Non-pigmented ciliary epithelial cell (primary cell): ENCODE data around the gene GPR139.

Source experiments
- DNase-seq: peaks from one replicate; pipeline ENCODE4 v3.0.0-alpha.2; 2010; ENCODE audit warnings: low read depth

GPR139 gene

GRCh38 chr16:20073203-20074098 lies at the start of gene GPR139:
Gene GPR139 (minus strand): TSS chr16:20073890. CDS start chr16:20073616, 274 bp downstream.
- DNase-seq = no peak

- no peak for DNase-seq
Measured at GRCh38 chr16:20122011-20122410, 48.3 kb upstream of the GPR139 start.

GRCh38 chr16:20114356-20114755 lies 40.7 kb upstream of the GPR139 start:
- no peak for DNase-seq

- DNase-seq = no peak
Measured at GRCh38 chr16:20111143-20111542, 37.5 kb upstream of the GPR139 start.

GRCh38 chr16:20107083-20107482 lies 33.4 kb upstream of the GPR139 start:
- no peak for DNase-seq

GRCh38 chr16:20104563-20105183 lies 31.0 kb upstream of the GPR139 start:
- no peak for DNase-seq

- no peak for DNase-seq
Measured at GRCh38 chr16:20102521-20102920, 28.8 kb upstream of the GPR139 start.

GRCh38 chr16:20102021-20102420 lies 28.3 kb upstream of the GPR139 start:
- no peak for DNase-seq

- DNase-seq = no peak
Measured at GRCh38 chr16:20099375-20099774, 25.7 kb upstream of the GPR139 start.

- no peak for DNase-seq
Measured at GRCh38 chr16:20094157-20094556, 20.5 kb upstream of the GPR139 start.

- no peak for DNase-seq
Measured at GRCh38 chr16:20089246-20089965, 15.7 kb upstream of the GPR139 start.

GRCh38 chr16:20084624-20085226 lies 11.0 kb upstream of the GPR139 start:
- no peak for DNase-seq

GRCh38 chr16:20079106-20079505 lies 5.4 kb upstream of the GPR139 start:
- DNase-seq = no peak

- no peak for DNase-seq
Measured at GRCh38 chr16:20075243-20075642, 1.6 kb upstream of the GPR139 start.

- no peak for DNase-seq
Measured at GRCh38 chr16:20074099-20074991, 655 bp upstream of the GPR139 start.

GRCh38 chr16:20072874-20073202 lies 852 bp downstream of the GPR139 start:
- DNase-seq = no peak

- no peak for DNase-seq
Measured at GRCh38 chr16:20072146-20072873, 1.4 kb downstream of the GPR139 start.

- no peak for DNase-seq
Measured at GRCh38 chr16:20064931-20065330, 8.8 kb downstream of the GPR139 start.

GRCh38 chr16:20064520-20064919 lies 9.2 kb downstream of the GPR139 start:
- no peak for DNase-seq

- DNase-seq = no peak
Measured at GRCh38 chr16:20061132-20061531, 12.6 kb downstream of the GPR139 start.

GRCh38 chr16:20056436-20056835 lies 17.3 kb downstream of the GPR139 start:
- DNase-seq = no peak
